ENCODE data around the gene POLR2C. TPM values are rescaled to one million over a fixed set of nuclear protein-coding genes. Genes with fewer than 3 reads are reported as not detected.

Gene POLR2C
- total and polyA plus RNA-seq, 2 of the 13 experiments (the other 11 are each of a cell fraction or from before 2014, with no cell fraction given): 104 to 216 TPM

DNA sequence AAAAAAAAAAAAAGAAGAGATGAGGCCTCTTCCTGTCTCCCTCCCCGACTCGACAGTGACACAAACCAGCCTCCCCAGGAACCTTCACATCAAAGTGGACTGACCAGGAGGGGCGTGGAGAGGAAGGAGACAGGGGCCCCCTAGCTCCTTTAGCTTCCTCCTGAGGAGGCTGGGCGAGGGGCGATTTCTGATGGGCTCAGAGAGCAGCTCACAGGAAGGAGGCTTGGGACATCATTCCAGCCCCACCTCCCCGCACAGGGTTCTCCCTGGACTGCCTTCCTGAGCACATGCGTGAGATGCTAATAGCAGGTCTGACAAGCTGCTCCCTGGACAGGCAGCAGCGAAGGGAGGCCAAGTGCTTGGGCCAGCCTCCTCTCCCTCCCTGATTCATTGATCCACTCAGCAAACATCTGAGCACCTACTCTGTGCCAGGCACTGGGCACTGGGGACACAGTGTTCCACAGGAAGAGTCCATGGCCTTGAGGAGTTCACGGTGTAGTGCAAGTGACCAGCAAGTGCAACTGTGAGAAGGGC is 38.2 kb downstream of the POLR2C start (continued):
- TF ChIP-seq FOXA3 (CRISPR knock-in tag; IDR thresholded peaks at IDR 0.05) (no peak), ZNF839 (CRISPR knock-in tag; IDR thresholded peaks at IDR 0.05; ENCODE audit: borderline replicate concordance) (no peak), CBX2 (IDR thresholded peaks at IDR 0.05; ENCODE audit: low read depth, low read length) (no peak), CBX2 (CRISPR knock-in tag; IDR thresholded peaks at IDR 0.05; ENCODE audit: low read depth) (no peak), PRPF4 (IDR thresholded peaks at IDR 0.05; ENCODE audit: low read depth, low read length, poor library complexity, severe bottlenecking) (no peak), ZNF446 (CRISPR knock-in tag; IDR thresholded peaks at IDR 0.05) (no peak), RARA (CRISPR knock-in tag; IDR thresholded peaks at IDR 0.05) (no peak), MAZ (IDR thresholded peaks at IDR 0.05; ENCODE audit: borderline replicate concordance, low read depth, low read length) (no peak), MAZ (CRISPR knock-in tag; IDR thresholded peaks at IDR 0.05; ENCODE audit: low read depth) (no peak)
- TF ChIP-seq, protein P1, sequence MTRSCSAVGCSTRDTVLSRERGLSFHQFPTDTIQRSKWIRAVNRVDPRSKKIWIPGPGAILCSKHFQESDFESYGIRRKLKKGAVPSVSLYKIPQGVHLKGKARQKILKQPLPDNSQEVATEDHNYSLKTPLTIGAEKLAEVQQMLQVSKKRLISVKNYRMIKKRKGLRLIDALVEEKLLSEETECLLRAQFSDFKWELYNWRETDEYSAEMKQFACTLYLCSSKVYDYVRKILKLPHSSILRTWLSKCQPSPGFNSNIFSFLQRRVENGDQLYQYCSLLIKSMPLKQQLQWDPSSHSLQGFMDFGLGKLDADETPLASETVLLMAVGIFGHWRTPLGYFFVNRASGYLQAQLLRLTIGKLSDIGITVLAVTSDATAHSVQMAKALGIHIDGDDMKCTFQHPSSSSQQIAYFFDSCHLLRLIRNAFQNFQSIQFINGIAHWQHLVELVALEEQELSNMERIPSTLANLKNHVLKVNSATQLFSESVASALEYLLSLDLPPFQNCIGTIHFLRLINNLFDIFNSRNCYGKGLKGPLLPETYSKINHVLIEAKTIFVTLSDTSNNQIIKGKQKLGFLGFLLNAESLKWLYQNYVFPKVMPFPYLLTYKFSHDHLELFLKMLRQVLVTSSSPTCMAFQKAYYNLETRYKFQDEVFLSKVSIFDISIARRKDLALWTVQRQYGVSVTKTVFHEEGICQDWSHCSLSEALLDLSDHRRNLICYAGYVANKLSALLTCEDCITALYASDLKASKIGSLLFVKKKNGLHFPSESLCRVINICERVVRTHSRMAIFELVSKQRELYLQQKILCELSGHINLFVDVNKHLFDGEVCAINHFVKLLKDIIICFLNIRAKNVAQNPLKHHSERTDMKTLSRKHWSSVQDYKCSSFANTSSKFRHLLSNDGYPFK (CRISPR knock-in tag; IDR thresholded peaks at IDR 0.05; ENCODE audit: borderline replicate concordance): 0 out of 2 replicates have a peak, but pooled peaks have one; percentile 29
- TF ChIP-seq, protein P2, sequence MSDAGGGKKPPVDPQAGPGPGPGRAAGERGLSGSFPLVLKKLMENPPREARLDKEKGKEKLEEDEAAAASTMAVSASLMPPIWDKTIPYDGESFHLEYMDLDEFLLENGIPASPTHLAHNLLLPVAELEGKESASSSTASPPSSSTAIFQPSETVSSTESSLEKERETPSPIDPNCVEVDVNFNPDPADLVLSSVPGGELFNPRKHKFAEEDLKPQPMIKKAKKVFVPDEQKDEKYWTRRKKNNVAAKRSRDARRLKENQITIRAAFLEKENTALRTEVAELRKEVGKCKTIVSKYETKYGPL (CRISPR knock-in tag; IDR thresholded peaks at IDR 0.05): no peak
